GM18951 (cell line): ENCODE data around the gene ASPM.

ENCODE experiments used
- POLR2A ChIP-seq: IDR thresholded peaks from 4 replicates; pipeline ENCODE4 v1.6.1; 2011; ENCODE audit warnings: mild to moderate bottlenecking; ENCODE audit not compliant: insufficient read length, insufficient read depth; ENCODE audit errors: extremely low read depth
- in situ Hi-C: fragments of 300-500 bp; cut with MboI; formaldehyde crosslinking; loops from one replicate; pipeline ENCODE4 v1.12.0; 2022; ENCODE audit warnings: low sequenced_read_pairs, mixed read lengths, inconsistent platforms; ENCODE audit not compliant: unreplicated experiment

The ASPM gene

DNA sequence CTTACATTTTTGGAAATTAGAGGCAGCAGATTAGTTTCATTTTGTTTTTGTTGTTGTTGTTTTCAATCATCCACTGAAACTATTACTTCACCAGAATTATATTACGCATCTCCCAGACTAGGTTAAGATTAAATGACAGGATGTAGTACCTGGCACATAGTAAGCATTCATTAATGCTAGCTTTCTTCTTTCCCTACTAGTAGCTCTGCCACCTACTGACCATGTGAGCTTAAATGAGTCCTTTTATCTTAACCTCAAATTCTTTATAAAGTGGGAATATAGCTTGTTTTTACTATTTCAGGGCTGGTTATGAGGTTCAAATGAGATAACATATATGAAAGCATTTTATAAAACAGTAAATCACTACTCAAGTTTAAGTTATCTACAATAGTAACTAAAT lies 10.2 kb upstream of the ASPM start:
- in situ Hi-C loops: no loop called here
- TF ChIP-seq POLR2A: no peak

DNA sequence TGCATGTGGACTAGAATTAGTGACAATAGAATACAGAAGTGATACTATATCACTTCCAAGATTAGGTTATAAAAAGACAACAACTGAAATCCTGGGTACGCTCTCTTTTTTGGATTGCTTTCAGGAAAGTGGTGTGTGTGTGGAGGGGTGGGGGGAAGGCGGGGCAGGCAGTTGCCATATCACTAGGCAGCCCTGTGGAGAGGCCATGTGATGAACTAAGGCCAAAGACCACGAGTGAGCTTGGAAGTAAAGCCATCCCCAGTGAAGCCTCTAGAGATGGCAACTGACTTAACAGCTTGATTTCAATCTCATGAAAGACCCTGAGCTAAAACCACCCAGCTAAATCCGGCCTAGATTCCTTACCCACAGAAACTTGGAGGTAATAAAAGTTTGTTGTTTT lies 6.2 kb upstream of the ASPM start:
- in situ Hi-C loops: no loop called here
- no peak for TF ChIP-seq POLR2A

- in situ Hi-C loops: no loop called here
- TF ChIP-seq POLR2A: no peak
Observed at GRCh38 chr1:197151185-197151584, 4.7 kb upstream of the ASPM start.

GRCh38 chr1:197150336-197151005 lies 4.0 kb upstream of the ASPM start:
- TF ChIP-seq POLR2A: no peak
- in situ Hi-C loops: no loop called here

DNA sequence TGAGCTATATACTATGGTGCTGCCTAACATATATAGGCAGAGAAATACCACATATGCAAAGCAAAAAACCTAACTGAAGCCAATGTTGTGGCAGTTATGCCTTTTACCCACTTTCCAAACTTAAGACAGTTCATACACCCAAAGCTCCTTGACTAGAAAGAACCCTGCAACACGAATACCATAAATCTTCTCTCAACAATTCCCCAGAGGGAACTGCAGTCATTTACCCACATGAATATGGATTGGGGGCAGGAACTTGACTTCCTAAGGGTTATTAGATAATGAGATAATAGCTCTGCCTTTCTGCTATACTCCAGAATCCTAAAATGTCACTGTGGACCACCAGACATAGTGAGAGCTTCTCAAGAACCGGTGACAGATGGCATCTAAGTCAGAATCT lies 2.9 kb upstream of the ASPM start:
- in situ Hi-C loops: no loop called here
- TF ChIP-seq POLR2A: no peak

- in situ Hi-C loops: no loop called here
- no peak for TF ChIP-seq POLR2A
Observed at GRCh38 chr1:197145446-197146024, 934 bp downstream of the ASPM start.

- in situ Hi-C loops: no loop called here
- TF ChIP-seq POLR2A: no peak
Observed at GRCh38 chr1:197144570-197145325, 1.7 kb downstream of the ASPM start.

GRCh38 chr1:197143276-197143675 lies 3.2 kb downstream of the ASPM start:
- in situ Hi-C loops: no loop called here
- no peak for TF ChIP-seq POLR2A

GRCh38 chr1:197141575-197141974 lies 4.9 kb downstream of the ASPM start:
- TF ChIP-seq POLR2A: no peak
- in situ Hi-C loops: no loop called here

- in situ Hi-C loops: no loop called here
- no peak for TF ChIP-seq POLR2A
Observed at GRCh38 chr1:197140121-197140520, 6.3 kb downstream of the ASPM start.

DNA sequence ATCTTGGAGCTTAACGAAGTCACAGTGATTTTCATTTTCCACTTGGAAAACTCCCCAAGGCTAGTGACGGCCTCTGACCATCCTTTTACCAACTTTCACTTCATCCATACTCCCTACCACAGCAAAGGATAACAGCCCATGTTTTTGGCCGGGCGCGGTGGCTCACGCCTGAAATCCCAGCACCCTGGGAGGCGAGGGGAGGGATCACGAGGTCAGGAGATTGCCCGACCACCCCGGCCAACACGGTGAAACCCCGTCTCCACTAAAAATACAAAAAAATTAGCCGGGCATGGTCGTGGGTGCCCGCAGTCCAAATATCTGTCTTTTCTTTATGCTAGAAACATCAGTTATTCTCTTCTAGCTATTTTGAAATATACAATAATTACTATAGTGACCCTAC lies 7.3 kb downstream of the ASPM start:
- in situ Hi-C loops: no loop called here
- no peak for TF ChIP-seq POLR2A

DNA sequence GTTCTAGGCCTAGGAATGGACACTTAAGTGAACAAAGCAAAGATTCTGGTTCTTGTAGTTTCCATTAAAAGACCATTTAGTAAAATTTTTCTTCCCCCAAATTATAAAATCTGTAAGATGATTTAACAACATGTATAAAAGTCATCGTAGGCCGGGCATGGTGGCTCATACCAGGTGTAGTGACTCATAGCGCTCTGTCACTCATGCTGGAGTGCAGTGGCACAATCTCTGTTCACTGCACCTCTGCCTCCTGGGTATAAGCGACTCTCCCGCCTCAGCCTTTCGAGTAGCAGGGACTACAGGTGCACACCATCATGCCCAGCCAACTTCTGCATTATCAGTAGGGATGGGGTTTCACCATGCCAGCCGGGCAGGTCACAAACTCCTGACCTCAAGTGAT lies 9.1 kb downstream of the ASPM start:
- in situ Hi-C loops: no loop called here
- TF ChIP-seq POLR2A: no peak

DNA sequence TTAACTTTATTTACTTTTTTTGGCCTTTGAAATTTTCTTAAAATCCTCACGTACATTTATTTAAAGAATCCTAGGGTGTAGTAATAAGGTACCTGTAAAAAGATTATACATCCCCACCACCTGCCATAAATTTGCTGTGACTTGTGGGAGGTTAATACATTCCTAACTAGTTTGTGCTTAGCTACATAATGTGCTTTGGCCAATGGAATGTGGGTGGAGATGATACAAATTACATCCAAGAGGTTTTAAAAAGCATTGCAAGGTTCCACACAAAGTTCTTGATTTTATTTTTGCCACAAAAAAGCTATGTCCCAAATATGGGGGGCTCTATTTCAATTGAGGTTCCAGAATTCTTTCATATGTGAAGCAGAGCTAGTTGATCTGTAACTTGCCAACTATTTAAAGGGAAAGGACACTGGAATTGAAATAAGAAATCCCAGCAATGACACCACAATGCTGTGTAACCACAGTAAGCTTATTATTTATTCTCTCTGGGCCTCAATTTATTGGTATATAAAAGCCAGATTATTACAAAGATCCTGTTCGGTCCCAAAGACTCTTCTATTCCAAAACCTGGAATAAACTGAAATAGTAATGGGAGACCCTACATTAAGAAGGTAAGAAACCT lies 15.7 kb downstream of the ASPM start:
- in situ Hi-C loops: no loop called here
- TF ChIP-seq POLR2A: no peak
